GM21528 (cell line): Measurements from ENCODE around the gene PROP1.
"Not testable (repeated sequence)": the region's sequence is repeated elsewhere in the genome, so short reads cannot be mapped to it uniquely, and the experiment has no call there.

Experiments used
- ATAC-seq: cut with Tn5 transposase; IDR thresholded peaks from one replicate; pipeline ENCODE4 v1.9.1; 2021; ENCODE audit warnings: mild to moderate bottlenecking, moderate library complexity; ENCODE audit not compliant: unreplicated experiment, low FRiP score

The PROP1 gene

DNA sequence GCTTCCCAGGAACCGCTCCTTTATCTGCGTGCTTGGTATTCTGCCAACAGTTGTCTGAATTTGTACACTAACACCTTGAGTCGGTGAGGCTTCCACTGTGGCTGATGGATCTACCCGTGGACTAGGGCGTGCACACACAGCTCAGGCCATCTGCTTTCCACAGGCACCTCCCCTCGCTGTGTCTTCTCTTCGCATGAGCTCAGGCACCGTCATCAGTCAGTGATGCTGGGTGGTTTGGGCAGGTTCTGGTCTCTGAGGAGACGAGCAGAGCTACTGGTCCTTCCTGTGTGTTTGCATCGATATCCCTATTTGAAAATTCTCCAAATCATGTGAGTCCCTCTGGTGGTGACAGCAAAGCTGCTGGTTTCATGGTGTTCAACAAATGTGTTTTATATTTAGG is 48.1 kb downstream of the PROP1 start:
- not testable (repeated sequence) for ATAC-seq

DNA sequence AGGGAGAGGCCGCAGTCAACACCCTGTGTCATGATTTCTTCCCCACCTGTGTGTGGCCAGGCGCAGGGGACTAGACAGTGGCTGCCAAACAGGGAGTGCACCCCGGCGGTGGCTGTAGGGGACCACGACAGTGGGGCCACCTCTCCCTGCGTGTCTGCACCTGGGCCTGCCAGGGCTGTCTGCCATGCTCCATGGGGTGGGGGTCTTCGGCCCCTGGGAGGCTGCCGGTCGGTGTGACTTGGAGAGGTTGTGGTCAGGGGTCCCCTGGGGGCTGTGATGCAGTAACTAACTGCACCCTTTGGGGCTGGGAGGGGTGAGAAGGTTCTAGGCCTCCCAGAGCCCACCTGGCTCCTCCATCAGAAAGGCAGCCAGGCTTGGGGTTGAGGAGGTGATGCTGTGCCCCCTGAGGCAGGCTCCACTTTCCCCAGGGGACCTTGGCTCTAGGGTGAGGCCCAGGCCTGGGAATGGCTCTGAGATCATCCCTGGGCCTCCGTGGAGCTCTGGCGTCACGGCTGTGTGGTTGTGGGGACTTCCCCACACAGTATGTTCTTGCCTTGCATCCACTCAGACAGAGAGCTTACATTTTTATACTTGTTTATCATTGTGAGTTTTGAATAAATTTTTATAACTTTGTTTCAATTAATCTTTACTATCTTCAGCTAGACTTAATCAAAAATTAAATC is 50.3 kb downstream of the PROP1 start:
- ATAC-seq = not testable (repeated sequence)

DNA sequence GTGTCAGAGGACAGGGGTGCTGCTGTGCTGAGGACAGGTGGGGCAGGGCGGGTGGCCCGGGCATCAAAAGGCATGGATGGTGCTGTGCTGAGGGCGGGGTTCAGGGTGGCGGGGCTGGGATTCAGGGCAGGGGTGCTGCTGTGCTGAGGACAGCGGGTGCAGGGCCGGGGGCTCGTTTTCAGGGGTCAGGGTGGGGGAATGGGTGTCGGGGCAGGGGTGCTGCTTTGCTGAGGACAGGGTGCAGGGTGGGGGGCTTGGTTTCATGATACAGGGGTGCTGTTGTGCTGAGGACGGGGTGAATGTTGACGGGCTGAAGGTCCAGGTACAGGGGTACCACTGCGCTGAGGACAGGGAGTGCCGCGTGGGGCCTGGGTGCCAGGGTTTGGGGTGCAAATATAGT is 50.9 kb downstream of the PROP1 start:
- ATAC-seq = not testable (repeated sequence)

- not testable (repeated sequence) for ATAC-seq
Measured at GRCh38 chr5:177943805-177944736, 52.0 kb downstream of the PROP1 start.

- ATAC-seq = not testable (repeated sequence)
Measured at GRCh38 chr5:177942896-177943295, 53.1 kb downstream of the PROP1 start.
